Right atrium auricular region (tissue), 2 donors: Measurements from ENCODE around the gene SDSL. TPM values are rescaled to one million over a fixed set of nuclear protein-coding genes. Genes with fewer than 3 reads are reported as not detected.

Source experiments
- DNase-seq: peaks from one replicate; pipeline ENCODE4 v3.0.0-alpha.2; 2019; ENCODE audit warnings: low spot score
- H3K27ac ChIP-seq, 2 donors: fragments of 200-600 bp; sonication (generic); 1 replicate in 1 of 2; 2 replicates in 1 of 2; pipeline ENCODE4 v1.5.1; 2016 to 2019
- H3K27me3 ChIP-seq, 2 donors: fragments of 200-600 bp; sonication (generic); one replicate each; pipeline versions ENCODE4 v1.5.1 to v1.6.0; 2017 to 2019
- H3K36me3 ChIP-seq: fragments of 200-600 bp; sonication (generic); one replicate; pipeline ENCODE4 v1.5.1; 2016
- H3K4me1 ChIP-seq, 2 donors: fragments of 200-600 bp; sonication (generic); one replicate each; pipeline versions ENCODE4 v1.5.1 to v1.6.0; 2017 to 2019
- H3K4me3 ChIP-seq, 2 donors: fragments of 200-600 bp; sonication (generic); 1 replicate in 1 of 2; 2 replicates in 1 of 2; pipeline ENCODE4 v1.5.1; 2017 to 2019; ENCODE audit warnings: mild to moderate bottlenecking in 1 of 2, moderate library complexity in 1 of 2
- H3K9me3 ChIP-seq, 2 donors: fragments of 200-600 bp; sonication (generic); one replicate each; pipeline ENCODE4 v1.5.1; 2019
- total RNA-seq, 2 donors: library from RNA; depleted of rRNA; stranded (reverse); fragments of >200 nt; gene quantifications; one replicate each; pipeline ENCODE4 v1.1.0, GENCODE V29; 2016
- TF ChIP-seq, protein P1 (sequence below), 2 donors: fragments of 200-600 bp; sonication (generic); IDR thresholded peaks; one replicate each; pipeline ENCODE4 v1.5.1; 2019; ENCODE audit warnings: antibody characterized with exemption in 2 of 2

SDSL gene
- total RNA-seq, 2 donors from 2014 or later = 2.8 to 5.5 TPM

DNA sequence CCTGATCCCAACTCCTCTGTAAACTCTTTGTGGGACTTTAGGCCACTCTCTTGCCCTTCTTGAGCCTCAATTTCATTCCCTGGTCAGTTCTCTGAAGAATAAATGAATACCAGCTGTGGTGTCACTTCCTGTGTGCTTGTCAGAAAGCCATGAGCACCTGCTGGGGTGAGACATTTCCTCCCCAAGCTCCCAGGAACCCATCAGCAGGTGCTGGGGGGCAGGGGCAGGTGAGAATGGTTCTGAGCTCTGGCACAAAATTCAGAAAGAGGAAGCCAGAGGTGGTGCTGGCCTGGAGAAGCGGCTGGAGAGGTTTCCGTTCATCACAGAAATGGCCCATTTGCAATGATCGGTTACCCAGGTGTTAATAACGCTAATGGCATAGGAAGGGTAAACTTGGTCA, 34.6 kb downstream of the SDSL start:
- Histone ChIP-seq H3K4me1 (no peaks in the 10 kb centered on the region), H3K4me3 (no peak overlapping the region), H3K9me3 (no peaks in the 10 kb centered on the region), H3K27me3 (no peaks in the 10 kb centered on the region), H3K36me3 (no peaks in the 10 kb centered on the region), H3K27ac (no peak overlapping the region)
- no peak for DNase-seq
- TF ChIP-seq, protein P1, sequence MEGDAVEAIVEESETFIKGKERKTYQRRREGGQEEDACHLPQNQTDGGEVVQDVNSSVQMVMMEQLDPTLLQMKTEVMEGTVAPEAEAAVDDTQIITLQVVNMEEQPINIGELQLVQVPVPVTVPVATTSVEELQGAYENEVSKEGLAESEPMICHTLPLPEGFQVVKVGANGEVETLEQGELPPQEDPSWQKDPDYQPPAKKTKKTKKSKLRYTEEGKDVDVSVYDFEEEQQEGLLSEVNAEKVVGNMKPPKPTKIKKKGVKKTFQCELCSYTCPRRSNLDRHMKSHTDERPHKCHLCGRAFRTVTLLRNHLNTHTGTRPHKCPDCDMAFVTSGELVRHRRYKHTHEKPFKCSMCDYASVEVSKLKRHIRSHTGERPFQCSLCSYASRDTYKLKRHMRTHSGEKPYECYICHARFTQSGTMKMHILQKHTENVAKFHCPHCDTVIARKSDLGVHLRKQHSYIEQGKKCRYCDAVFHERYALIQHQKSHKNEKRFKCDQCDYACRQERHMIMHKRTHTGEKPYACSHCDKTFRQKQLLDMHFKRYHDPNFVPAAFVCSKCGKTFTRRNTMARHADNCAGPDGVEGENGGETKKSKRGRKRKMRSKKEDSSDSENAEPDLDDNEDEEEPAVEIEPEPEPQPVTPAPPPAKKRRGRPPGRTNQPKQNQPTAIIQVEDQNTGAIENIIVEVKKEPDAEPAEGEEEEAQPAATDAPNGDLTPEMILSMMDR (IDR thresholded peaks at IDR 0.05) = no peak

DNA sequence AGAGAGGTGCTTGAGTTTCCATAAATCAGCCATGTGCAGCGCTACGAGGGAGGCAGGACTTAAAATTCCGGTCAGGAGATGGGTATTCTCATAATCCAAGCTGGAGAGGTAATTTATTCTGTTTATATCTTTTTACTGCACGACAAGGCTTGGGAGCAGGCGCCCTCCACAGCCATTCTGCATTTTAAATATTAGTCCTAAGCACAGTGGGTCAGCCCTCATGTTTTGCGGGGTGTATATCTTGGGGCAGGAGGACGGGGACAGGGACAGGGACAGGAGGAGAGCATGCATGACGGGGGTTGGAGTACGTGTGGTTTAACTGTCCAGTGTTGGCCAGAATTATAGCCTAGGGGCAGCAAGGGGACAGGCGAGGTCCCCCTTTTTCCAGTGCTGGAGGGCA, 35.0 kb downstream of the SDSL start:
- Histone ChIP-seq H3K4me3 (no peak overlapping the region), H3K36me3 (no peaks in the 10 kb centered on the region), H3K9me3 (no peaks in the 10 kb centered on the region), H3K27ac (no peak overlapping the region), H3K27me3 (no peaks in the 10 kb centered on the region), H3K4me1 (no peaks in the 10 kb centered on the region)
- TF ChIP-seq, protein P1 (IDR thresholded peaks at IDR 0.05) = no peak
- DNase-seq = no peak

DNA sequence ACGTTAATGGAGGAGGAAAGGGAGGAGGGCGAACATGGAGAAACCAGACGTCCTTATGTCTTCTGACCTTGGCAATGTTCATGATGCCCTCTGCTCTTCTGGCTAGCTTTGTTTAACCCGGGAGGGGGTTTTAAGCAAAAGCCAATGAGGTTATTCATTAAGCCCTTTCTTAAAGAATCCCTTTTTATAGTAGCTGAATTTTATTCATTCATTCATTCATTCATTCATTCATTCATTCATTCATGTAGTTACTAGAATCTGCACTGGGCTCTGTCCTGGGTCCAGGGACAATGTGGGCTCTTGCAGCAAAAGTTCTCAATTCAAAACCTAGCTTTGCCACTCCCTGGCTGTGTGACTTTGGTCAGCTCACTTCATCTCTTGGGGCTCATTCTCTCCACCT, 35.5 kb downstream of the SDSL start:
- TF ChIP-seq, protein P1 (IDR thresholded peaks at IDR 0.05) = no peak
- no peak for DNase-seq
- peaks cover 0 to 3% of the 10 kb centered on the region in 2 donors for H3K4me1 ChIP-seq
- no peaks in the 10 kb centered on the region for H3K36me3 ChIP-seq
- no peaks in the 10 kb centered on the region for H3K9me3 ChIP-seq
- H3K27ac ChIP-seq = no peak overlapping the region
- H3K4me3 ChIP-seq = no peak overlapping the region
- H3K27me3 ChIP-seq = peaks cover 1 to 2% of the 10 kb centered on the region in 2 donors

DNA sequence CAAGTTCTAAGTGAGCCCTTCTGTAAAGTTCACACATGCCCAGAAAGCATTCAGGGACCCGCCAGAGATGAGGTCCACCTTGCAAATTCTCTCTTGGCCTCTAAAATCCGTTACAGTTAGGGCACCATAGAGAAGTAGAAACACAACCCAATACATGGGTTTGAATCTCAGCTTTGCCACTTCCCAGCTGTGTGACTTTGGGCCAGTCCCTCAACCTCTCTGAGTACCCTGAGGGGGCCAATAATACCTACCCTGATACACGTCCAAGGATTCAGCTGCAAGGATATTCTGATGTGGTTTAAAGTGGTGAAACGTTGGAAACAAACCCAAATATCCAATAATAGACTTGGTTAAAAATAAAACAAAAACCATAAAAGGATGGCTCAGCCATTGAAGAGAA, 37.8 kb downstream of the SDSL start:
- TF ChIP-seq, protein P1 (IDR thresholded peaks at IDR 0.05) = no peak
- Histone ChIP-seq H3K4me1 (peaks cover 0 to 26% of the 10 kb centered on the region in 2 donors), H3K4me3 (no peak overlapping the region), H3K9me3 (no peaks in the 10 kb centered on the region), H3K27ac (no peak overlapping the region), H3K27me3 (peaks cover 20% of the 10 kb centered on the region in 2 donors), H3K36me3 (no peaks in the 10 kb centered on the region)
- no peak for DNase-seq

DNA sequence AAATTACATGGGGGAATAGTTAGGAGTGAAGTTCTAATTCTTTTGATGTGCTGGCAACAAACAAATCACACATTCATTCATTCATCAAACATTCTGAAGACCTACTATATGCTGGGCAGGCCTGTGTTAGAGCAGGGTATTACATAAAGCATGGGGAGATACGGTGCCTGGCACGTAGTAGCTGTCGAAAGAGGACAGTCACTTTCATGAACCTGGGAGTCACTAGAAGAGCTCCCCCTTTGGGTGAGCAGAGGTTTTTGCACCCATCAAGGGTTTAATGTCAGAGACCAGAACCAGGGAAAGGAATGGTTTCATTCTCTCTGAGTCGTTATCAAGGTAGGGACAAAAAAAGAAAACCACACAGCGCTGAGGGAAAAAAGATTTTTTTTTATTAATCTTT, 39.5 kb downstream of the SDSL start:
- Histone ChIP-seq H3K27me3 (peaks cover 31 to 36% of the 10 kb centered on the region in 2 donors), H3K4me3 (no peak overlapping the region), H3K27ac (no peak overlapping the region), H3K9me3 (no peaks in the 10 kb centered on the region), H3K36me3 (no peaks in the 10 kb centered on the region), H3K4me1 (peaks cover 0 to 37% of the 10 kb centered on the region in 2 donors)
- no peak for DNase-seq
- TF ChIP-seq, protein P1 (IDR thresholded peaks at IDR 0.05) = no peak

DNA sequence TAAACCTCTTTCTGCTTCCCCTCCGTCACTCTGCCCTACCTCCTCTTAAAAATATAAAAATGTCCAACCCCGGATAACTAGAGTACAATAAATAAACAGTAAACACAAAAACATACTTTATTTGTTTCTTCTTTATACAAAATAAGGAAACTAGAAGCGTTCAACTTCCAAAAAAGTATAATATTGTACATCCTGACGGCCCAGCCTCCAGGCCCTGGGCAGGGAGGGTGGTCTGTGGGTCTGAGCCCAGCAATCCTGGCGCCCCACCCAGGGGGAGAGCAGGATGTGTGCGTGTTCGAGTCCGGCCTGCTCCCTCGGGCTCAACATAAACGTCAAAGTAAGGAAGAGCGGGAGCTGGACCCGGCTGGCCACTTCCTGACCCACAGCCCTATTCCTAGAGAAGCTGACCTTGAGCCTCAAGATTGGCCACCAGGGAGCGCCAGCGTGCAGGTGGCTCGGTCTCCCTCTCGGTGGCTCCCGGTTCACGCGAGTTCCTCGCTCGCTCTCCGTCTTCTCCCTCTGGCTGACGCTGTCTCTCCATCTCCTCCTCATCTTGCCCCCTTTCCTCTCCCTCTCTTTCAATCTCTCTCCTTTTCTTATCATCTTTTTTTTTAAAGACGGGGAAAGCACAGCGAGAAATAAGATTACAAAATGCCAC, 40.1 kb downstream of the SDSL start:
- TF ChIP-seq, protein P1 (IDR thresholded peaks at IDR 0.05) = peak; percentile 72 to 84

More for the DNA sequence above, 40.1 kb downstream of the SDSL start:
- Histone ChIP-seq H3K27me3 (peaks cover 33 to 41% of the 10 kb centered on the region in 2 donors), H3K4me3 (peak overlapping the region in 1 of 2 donors; percentile 39), H3K4me1 (peaks cover 0 to 40% of the 10 kb centered on the region in 2 donors), H3K27ac (no peak overlapping the region), H3K36me3 (no peaks in the 10 kb centered on the region), H3K9me3 (no peaks in the 10 kb centered on the region)
- peak; percentile 74 for DNase-seq
